Tibial nerve (tissue), 4 donors: ENCODE results near the gene FYTTD1.

Experiments used
- CTCF ChIP-seq, 5 experiments: fragments of 200-600 bp in 3 of 5; fragments of 450-650 bp in 2 of 5; sonication (generic) in 3 of 5; IDR thresholded peaks; one replicate each; pipeline ENCODE4 v1.5.1; 2016 to 2019; ENCODE audit warnings: antibody characterized with exemption in 5 of 5, mild to moderate bottlenecking in 3 of 5, moderate library complexity in 2 of 5
- EP300 ChIP-seq, 2 donors: sonication (generic); formaldehyde crosslinking; IDR thresholded peaks; one replicate each; pipeline ENCODE4 v1.6.1; 2017; ENCODE audit warnings: antibody characterized with exemption in 2 of 2, mild to moderate bottlenecking in 1 of 2
- POLR2A ChIP-seq, 2 donors: fragments of 450-650 bp; IDR thresholded peaks; one replicate each; pipeline ENCODE4 v1.6.1; 2017; ENCODE audit warnings: antibody characterized with exemption in 2 of 2, mild to moderate bottlenecking in 2 of 2, moderate library complexity in 2 of 2

- TF ChIP-seq CTCF (IDR thresholded peaks at IDR 0.05) (no peak), EP300 (IDR thresholded peaks at IDR 0.05) (no peak), POLR2A (IDR thresholded peaks at IDR 0.05) (no peak)
These were observed 12.1 kb downstream of the FYTTD1 start for GRCh38 chr3:197761784-197762183.
